Testis (tissue), 3 donors: Measurements from ENCODE around the gene RRM2. TPM values are rescaled to one million over a fixed set of nuclear protein-coding genes. Genes with fewer than 3 reads are reported as not detected.
"Not testable (repeated sequence)": the region's sequence is repeated elsewhere in the genome, so short reads cannot be mapped to it uniquely, and the experiment has no call there.

Source experiments
- DNase-seq: peaks from one replicate; pipeline ENCODE4 v3.0.0-alpha.2; 2019
- H3K27ac ChIP-seq, 2 donors: fragments of 200-600 bp; sonication (generic); one replicate each; pipeline ENCODE4 v1.5.1; 2019
- H3K27me3 ChIP-seq: fragments of 200-600 bp; sonication (generic); one replicate; pipeline ENCODE4 v1.5.1; 2019
- H3K36me3 ChIP-seq: fragments of 200-600 bp; sonication (generic); one replicate; pipeline ENCODE4 v1.5.1; 2017; ENCODE audit warnings: low read depth; ENCODE audit errors: missing control alignments
- H3K4me1 ChIP-seq: fragments of 200-600 bp; sonication (generic); one replicate; pipeline ENCODE4 v1.5.1; 2019
- H3K4me3 ChIP-seq, 2 donors: fragments of 200-600 bp; sonication (generic); one replicate each; pipeline ENCODE4 v1.5.1; 2017 to 2019
- H3K9me3 ChIP-seq: fragments of 200-600 bp; sonication (generic); one replicate; pipeline ENCODE4 v1.5.1; 2017
- CTCF ChIP-seq, 3 experiments: fragments of 450-650 bp in 2 of 3; fragments of 200-600 bp in 1 of 3; sonication (generic) in 1 of 3; IDR thresholded peaks; one replicate each; pipeline ENCODE4 v1.5.1; 2016 to 2019; ENCODE audit warnings: antibody characterized with exemption in 3 of 3, mild to moderate bottlenecking in 2 of 3, moderate library complexity in 1 of 3
- POLR2A ChIP-seq: fragments of 450-650 bp; IDR thresholded peaks from one replicate; pipeline ENCODE4 v1.6.1; 2017; ENCODE audit warnings: antibody characterized with exemption, mild to moderate bottlenecking, moderate library complexity
- WGBS, 2 donors: methylation state at CpG; one replicate each; pipeline ENCODE4 v1.1.5; 2018; 5-methylcytosine and 5-hydroxymethylcytosine counted together
- intact Hi-C: fragments of 100-400 bp; cut with DNase I; formaldehyde crosslinking; loops from one replicate; pipeline ENCODE4 v1.15.1; 2023; ENCODE audit warnings: low total_unique reads
- polyA plus RNA-seq: library from polyadenylated mRNA; stranded (reverse); fragments of 350-450 nt; fragmentation: Illumina TruSeq; extraction: RNeasy Lipid Tissue Mini Kit (QIAGEN cat#74804); gene quantifications from one replicate; pipeline ENCODE4 v1.2.3, GENCODE V29; 2014; ENCODE audit warnings: low read depth, low replicate concordance; ENCODE audit not compliant: insufficient read depth
- total RNA-seq, 2 donors: library from RNA; depleted of rRNA; stranded (reverse); fragments of >200 nt; gene quantifications; one replicate each; pipeline ENCODE4 v1.2.3, GENCODE V29; 2016

The RRM2 gene
- total and polyA plus RNA-seq, 3 donors from 2014 or later = 7.2 to 18.1 (median 14.9) TPM

- Histone ChIP-seq H3K36me3 (no peaks in the 10 kb centered on the region), H3K27me3 (no peaks in the 10 kb centered on the region), H3K9me3 (no peaks in the 10 kb centered on the region), H3K4me1 (no peaks in the 10 kb centered on the region), H3K27ac (no peak overlapping the region), H3K4me3 (no peak overlapping the region)
- WGBS, 2 donors = 88 to 91% methylated on average over 8 to 10 of the region's 10 CpGs
- DNase-seq = no peak
- intact Hi-C loops = no loop called here
- TF ChIP-seq CTCF (IDR thresholded peaks at IDR 0.05) (no peak), POLR2A (no peak)
Observed at GRCh38 chr2:10096641-10097040, 25.9 kb upstream of the RRM2 start.

- 39 to 48% methylated on average over 16 of the region's 16 CpGs for WGBS, 2 donors
- no peaks in the 10 kb centered on the region for H3K9me3 ChIP-seq
- TF ChIP-seq CTCF (IDR thresholded peaks at IDR 0.05) = peak; percentile 42 to 88 (median 77)
- TF ChIP-seq POLR2A = no peak
- H3K4me1 ChIP-seq = no peaks in the 10 kb centered on the region
- no peak overlapping the region for H3K4me3 ChIP-seq
- H3K36me3 ChIP-seq = no peaks in the 10 kb centered on the region
- no peak overlapping the region for H3K27ac ChIP-seq
- intact Hi-C loops = no loop called here
- peak; percentile 72 for DNase-seq
- H3K27me3 ChIP-seq = no peaks in the 10 kb centered on the region
Observed at GRCh38 chr2:10097352-10098148, 25.0 kb upstream of the RRM2 start.

- TF ChIP-seq CTCF (IDR thresholded peaks at IDR 0.05) (no peak), POLR2A (no peak)
- intact Hi-C loops = no loop called here
- WGBS, 2 donors = 59 to 60% methylated on average over 7 of the region's 7 CpGs
- no peaks in the 10 kb centered on the region for H3K9me3 ChIP-seq
- no peaks in the 10 kb centered on the region for H3K36me3 ChIP-seq
- H3K4me1 ChIP-seq = no peaks in the 10 kb centered on the region
- no peaks in the 10 kb centered on the region for H3K27me3 ChIP-seq
- DNase-seq = no peak
- H3K4me3 ChIP-seq = no peak overlapping the region
- H3K27ac ChIP-seq = no peak overlapping the region
Observed at GRCh38 chr2:10101491-10101890, 21.0 kb upstream of the RRM2 start.

GRCh38 chr2:10103179-10103578 lies 19.4 kb upstream of the RRM2 start:
- Histone ChIP-seq H3K27ac (no peak overlapping the region), H3K27me3 (no peaks in the 10 kb centered on the region), H3K36me3 (no peaks in the 10 kb centered on the region), H3K4me3 (no peak overlapping the region), H3K4me1 (no peaks in the 10 kb centered on the region), H3K9me3 (no peaks in the 10 kb centered on the region)
- DNase-seq = no peak
- intact Hi-C loops = no loop called here
- 87 to 92% methylated on average over 6 of the region's 6 CpGs for WGBS, 2 donors
- TF ChIP-seq CTCF (IDR thresholded peaks at IDR 0.05) (no peak), POLR2A (no peak)

- H3K27ac ChIP-seq, H3K4me3 ChIP-seq, DNase-seq, H3K36me3 ChIP-seq, intact Hi-C loops, H3K4me1 ChIP-seq, H3K9me3 ChIP-seq, H3K27me3 ChIP-seq: not testable (repeated sequence)
Observed at GRCh38 chr2:10104906-10105305, 17.6 kb upstream of the RRM2 start.
